H1 (cell line): Measurements from ENCODE around the gene SRXN1. TPM values are rescaled to one million over a fixed set of nuclear protein-coding genes. Genes with fewer than 3 reads are reported as not detected.

Experiments
- BCL11A ChIP-seq, 2 experiments: IDR thresholded peaks; one replicate each; pipeline ENCODE4 v1.6.1; 2011; ENCODE audit warnings: low read depth in 2 of 2, low read length in 2 of 2, mild to moderate bottlenecking in 2 of 2
- CEBPB ChIP-seq: IDR thresholded peaks from 2 replicates; pipeline ENCODE4 v1.6.1; 2012; ENCODE audit warnings: low read depth, low read length
- KDM1A ChIP-seq: fragments of 200-600, 300-600 bp; sonication (generic); IDR thresholded peaks from 2 replicates; pipeline ENCODE4 v1.7.1; 2016; ENCODE audit warnings: mild to moderate bottlenecking, low read length, borderline replicate concordance
- KDM4A ChIP-seq: IDR thresholded peaks from one replicate; pipeline ENCODE4 v1.7.1; 2012; ENCODE audit warnings: low read depth, mild to moderate bottlenecking, moderate library complexity, low read length, inconsistent platforms; ENCODE audit not compliant: severe bottlenecking
- polyA plus RNA-seq, 7 experiments: library from polyadenylated mRNA; depleted of rRNA in 3 of 7; stranded (reverse) in 5 of 7; unstranded in 2 of 7; fragments of >200 nt in 5 of 7; fragments of 200-250 nt in 2 of 7; gene quantifications; 1 replicate in 5 of 7; 2 replicates in 1 of 7; 4 replicates in 1 of 7; pipeline versions ENCODE4 v1.2.1 to v1.2.3, GENCODE V29; 2011 to 2013; ENCODE audit warnings: missing spikeins in 2 of 7, mixed read lengths in 2 of 7
- total RNA-seq: library from RNA; stranded (reverse); fragmentation: NEBNext Ultra II Directional; extraction: Animal tissue kit (Norgen Biotek cat#: 25700); gene quantifications from 2 replicates; pipeline ENCODE4 v1.2.1, GENCODE V29; 2021

Gene SRXN1
- total and polyA plus RNA-seq, 2 of the 8 experiments (the other 6 are each of a cell fraction or from before 2014, with no cell fraction given), result 12.2 to 15.8 TPM

DNA sequence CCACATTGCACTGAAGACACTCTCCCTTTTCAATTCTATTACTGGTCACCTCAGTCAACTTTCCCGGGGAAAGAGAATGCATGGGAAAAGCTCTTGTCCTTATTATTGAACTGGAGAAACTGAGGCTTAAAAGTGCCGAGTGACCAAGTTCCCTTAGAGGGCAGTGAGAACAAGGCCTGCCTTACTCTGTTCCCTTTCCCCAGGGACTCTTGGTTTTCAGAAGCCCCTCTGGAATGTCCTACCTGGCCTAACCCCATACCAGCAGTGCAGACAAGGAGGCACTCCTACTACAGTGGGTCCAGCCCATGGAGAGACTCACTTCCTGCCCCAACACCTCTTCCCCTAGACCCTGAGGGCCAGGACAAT, 6.1 kb downstream of the SRXN1 start (continued):
- no peak for TF ChIP-seq KDM1A
- no peak for TF ChIP-seq CEBPB
- no peak for TF ChIP-seq BCL11A (IDR thresholded peaks at IDR 0.05; ENCODE audit: low read depth in 2 of 2, low read length in 2 of 2)
- TF ChIP-seq KDM4A, result no peak
